ENCODE measurements around the gene DPYSL5. TPM values are rescaled to one million over a fixed set of nuclear protein-coding genes. Genes with fewer than 3 reads are reported as not detected.
"Not testable (repeated sequence)": the region's sequence is repeated elsewhere in the genome, so short reads cannot be mapped to it uniquely, and the experiment has no call there.

DPYSL5 gene
- total RNA-seq, 1 donor from 2014 or later = not detected

DNA sequence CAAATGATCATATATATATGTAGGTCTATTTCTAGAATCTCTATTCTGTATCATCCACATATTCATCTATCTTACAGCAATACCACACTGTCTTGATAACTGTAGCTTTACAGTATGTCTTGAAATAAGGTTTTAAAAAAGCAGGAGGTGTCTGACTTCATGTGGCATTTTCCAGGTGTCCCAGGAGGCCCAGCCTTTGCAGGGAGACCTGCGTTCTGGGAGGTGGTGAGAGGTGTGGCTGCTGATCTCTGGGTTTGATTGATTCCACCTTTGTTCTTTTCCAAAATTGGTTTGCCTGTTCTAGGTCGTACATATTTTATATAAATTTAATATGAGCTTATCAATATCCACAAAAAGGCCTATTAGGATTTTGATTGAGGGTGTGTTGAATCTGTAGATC lies 26.6 kb downstream of the DPYSL5 start:
- no peak for DNase-seq (ENCODE audit: extremely low read depth, low read depth, low spot score)

DNA sequence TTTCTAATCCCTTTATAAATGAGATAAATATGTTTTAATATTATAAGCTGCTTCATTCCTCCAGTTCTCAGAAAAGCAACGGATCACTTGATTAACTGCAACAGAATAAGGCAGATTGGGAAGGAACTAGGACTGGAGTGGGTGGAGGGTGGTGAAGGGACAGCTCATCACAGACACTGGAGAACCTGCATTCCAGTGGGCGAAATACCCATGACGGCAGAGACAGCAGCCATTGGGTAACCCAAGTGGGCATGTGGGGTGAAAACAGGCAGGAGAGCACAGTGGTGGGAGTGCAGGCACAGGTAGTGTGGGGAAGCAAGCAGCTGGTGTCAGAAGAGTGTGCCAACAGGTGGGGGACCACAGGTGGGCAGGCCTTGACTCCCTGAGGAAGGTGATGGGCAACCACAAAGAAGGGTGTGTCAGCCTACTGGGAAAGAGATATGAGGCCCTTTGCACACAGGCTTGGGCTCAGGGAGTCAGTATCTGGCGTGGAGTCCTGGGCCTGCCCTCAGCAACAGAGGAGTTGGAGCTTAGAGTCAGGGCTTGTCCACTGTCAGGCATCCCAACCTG lies 27.2 kb downstream of the DPYSL5 start:
- DNase-seq (ENCODE audit: extremely low read depth, low read depth, low spot score) = no peak

DNA sequence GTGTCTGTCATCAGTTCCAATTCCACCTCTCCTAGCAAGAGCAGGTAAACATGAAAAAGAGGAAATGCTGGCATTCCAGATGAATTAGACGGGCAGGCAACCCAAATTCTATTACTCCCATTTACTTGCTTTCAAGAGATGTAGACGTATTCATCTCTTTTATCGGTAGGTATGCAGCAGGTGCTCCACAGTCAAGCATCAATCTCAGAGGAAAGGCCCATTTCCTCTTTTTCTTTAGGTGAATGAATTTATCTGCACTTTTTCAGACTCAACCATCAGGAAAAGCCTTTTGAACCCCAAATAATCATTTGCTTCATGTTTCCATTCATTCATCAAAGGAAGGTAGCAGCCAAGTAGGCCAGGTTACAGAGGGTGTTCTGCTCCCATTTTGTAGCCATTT lies 27.9 kb downstream of the DPYSL5 start:
- no peak for DNase-seq (ENCODE audit: extremely low read depth, low read depth, low spot score)

DNA sequence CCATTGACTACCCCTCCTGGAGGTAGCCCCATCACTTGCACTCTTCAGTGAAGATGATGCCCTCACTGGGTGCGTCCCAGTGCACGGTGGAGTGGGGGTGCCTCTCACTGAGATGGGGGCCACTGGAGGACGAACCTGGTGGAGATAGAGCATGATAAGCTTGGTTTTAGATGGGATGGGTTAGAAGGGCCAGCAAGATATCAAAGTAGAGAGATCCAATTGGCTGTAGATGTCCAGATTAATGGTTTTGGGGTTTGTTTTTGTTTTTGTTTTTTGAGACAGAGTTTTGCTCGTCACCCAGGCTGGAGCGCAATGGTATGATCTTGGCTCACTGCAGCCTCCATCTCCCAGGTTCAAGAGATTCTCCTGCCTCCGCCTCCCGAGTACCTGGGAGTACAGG lies 28.3 kb downstream of the DPYSL5 start:
- no peak for DNase-seq (ENCODE audit: extremely low read depth, low read depth, low spot score)

DNA sequence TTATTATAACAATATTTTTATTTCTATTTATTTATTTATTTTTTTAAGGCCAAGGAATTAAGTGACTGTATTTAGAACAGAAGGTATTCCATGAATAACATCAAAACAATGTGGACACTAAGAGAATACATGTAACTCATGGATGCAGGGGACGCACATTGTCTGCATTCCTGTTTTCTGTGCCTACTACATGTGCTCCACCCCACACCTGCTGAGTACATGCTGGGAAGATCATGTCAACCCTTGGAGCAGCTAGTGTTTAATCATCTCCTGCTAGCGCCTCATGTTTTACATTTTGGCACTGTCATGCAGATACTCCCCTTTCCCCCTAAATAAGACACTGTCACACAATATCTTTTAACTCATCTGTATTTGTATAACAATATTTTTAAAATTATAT lies 29.3 kb downstream of the DPYSL5 start:
- no peak for DNase-seq (ENCODE audit: extremely low read depth, low read depth, low spot score)

DNA sequence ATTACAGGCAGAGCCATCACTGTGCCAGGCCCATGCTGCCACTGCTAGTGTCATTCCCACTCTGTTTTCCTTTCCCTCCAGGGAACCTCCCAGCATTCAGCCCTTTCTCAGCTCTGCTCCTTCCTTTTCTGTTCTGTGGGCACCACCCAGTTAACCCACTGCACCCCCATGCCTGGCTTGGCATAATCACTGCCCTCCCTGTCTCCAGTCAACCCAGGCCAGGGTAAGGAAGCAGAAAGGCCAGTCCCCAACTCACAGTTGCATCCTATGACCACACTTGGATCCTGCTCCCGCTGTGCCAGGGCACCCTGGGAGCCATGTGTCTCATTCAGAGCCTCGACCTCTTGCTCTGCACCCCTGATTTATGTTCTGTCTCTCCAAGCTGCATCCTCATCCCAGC lies 32.2 kb downstream of the DPYSL5 start:
- DNase-seq (ENCODE audit: extremely low read depth, low read depth, low spot score) = no peak

DNA sequence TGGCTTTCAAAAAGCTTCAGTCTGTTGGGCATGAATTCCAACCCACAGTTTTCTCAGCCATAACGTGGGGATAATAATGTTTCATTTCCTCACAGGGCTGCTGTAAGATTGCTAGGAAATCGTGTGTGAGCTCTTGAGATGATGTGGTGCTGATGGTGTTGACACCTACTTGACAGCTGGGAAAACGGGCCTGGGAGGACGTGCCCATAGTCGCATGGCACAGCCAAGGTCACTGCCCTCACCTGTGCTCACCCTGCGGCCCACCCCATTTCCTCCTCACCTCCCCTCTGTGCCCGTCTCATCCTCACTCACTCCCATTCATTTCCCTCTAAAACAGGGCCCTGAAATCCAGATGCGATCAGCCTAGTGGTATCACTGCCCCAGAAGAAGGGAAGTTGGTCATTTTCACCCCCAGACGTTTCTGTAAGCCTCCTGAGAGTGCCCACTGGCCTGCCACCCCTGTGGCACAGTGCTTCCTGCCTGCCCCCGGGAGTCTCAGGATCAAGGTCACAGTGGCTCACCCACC lies 33.0 kb downstream of the DPYSL5 start:
- no peak for DNase-seq (ENCODE audit: extremely low read depth, low read depth, low spot score)

DNA sequence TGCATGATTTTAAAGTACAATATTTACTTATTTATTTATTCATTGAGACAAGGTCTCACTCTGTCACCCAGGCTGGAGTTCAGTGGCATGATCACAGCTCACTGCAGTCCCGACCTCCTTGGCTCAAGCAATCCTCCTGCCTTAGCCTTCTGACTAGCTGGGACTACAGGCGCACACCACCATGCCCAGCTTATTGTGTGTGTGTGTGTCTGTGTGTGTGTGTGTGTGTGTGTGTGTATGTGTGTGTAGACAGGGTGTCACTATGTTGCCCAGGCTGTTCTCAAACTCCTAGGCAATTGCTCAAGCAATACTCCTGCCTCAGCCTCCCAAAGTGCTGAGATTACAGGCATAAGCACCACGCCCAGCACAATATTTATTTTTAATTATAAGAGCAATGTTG lies 34.3 kb downstream of the DPYSL5 start:
- DNase-seq (ENCODE audit: extremely low read depth, low read depth, low spot score) = not testable (repeated sequence)

DNA sequence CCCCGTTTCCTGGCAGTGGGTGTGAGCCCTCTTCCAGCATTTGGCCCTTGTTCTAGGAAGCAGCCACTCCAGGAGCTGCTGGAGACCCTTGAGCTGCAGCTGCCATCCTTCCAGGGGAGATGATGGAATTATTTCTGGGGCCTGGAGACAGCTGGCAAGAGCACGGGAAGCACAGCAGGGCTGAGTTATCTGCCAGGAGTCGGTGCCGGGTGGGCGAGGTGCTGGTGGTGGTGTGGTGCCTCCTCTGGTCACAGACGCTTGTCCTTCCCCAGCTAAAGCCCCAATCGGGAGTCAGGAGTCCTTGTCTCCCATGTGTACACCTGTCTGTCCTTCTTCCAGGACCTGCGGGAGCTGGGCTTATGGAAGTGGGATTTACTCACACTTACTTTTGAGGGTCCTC lies 36.0 kb downstream of the DPYSL5 start:
- DNase-seq (ENCODE audit: extremely low read depth, low read depth, low spot score) = no peak

DNA sequence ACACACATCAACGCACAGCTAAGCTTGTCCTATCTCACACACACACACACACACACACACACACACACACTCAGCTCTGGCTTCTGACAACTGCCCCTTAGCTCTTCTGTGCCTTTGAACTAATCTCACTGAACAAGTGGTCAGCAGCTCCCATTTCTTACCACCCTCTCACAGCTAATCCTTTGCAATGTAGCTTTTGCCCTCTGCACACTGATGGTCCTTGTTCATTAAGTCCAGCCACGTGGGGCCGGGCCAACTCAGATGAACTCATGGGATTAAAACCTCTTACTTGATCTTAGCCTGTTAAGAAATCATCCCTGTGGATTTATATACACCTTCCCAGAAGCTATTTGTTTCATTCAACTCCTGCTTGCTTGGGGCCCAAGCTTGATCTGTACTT lies 36.6 kb downstream of the DPYSL5 start:
- DNase-seq (ENCODE audit: extremely low read depth, low read depth, low spot score) = no peak

DNA sequence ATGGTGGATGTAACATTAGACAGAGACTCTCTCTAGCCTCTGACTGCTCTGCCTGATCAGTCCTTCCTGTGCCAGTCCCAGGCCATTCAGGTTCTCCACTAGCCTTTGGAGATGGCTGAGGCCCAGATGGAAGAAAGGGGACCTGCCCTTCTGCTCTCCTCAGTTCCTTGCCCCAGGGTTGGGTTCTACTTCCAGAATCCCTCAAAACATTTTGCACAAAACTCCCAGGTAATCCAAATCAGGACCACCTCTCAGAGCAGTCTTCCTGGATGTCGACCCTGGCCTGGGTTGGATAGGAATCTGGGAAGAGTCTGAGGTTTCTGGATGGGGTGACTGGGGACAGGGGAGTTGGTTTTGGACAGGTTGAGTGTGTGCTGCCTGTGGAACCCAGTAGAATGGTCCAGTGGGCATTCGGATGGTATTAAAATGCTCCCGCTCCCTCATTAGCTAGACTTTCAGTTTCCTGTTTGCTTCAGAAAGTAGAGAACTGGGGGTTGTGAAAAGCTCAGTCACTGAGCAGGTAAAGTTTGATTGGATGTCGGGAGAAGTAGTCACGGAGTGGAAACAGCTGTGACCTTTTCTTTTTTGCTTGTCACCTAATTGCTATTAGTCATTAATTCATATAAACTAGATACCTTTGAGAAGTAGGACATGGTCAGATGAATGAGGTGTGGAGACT lies 37.9 kb downstream of the DPYSL5 start:
- DNase-seq (ENCODE audit: extremely low read depth, low read depth, low spot score) = no peak

DNA sequence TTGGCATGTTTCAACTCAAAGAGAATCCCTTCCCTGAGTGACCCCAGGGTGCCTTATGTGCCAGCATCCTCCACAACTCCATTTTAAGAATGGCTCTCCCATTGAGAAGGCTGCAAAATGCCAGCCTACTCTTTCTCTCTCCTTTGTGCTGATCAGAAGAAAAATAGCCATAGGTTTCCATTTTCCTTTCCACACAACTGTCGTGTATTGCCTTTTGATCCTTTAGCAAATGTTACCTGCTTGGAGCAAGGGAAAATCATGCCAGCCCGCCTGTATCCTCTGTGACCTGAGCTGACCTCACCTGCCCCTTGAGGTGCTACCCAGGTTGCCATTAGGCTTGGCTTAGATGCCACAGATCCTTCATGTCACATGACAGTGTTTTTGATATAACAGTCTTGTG lies 38.8 kb downstream of the DPYSL5 start:
- DNase-seq (ENCODE audit: extremely low read depth, low read depth, low spot score) = no peak

DNA sequence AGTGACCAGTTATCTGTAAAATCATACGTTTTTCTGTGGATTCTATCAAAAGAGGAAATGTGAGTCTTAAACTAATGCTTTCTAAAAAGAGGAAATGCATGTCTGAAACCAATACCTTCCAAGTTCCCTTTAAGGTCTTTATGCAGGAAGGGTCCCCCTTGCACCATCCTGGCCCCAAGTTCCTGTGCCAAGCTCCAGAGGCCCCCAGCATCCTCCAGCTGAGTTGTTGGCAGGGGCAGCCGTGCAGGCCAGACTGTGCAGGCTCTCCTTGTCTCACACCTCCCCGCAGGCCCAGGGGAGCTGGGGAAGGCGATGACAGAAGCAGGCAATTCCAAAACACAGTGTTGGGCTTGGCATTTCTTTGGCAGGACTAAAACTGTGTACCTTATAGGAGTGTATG lies 39.2 kb downstream of the DPYSL5 start:
- no peak for DNase-seq (ENCODE audit: extremely low read depth, low read depth, low spot score)

DNA sequence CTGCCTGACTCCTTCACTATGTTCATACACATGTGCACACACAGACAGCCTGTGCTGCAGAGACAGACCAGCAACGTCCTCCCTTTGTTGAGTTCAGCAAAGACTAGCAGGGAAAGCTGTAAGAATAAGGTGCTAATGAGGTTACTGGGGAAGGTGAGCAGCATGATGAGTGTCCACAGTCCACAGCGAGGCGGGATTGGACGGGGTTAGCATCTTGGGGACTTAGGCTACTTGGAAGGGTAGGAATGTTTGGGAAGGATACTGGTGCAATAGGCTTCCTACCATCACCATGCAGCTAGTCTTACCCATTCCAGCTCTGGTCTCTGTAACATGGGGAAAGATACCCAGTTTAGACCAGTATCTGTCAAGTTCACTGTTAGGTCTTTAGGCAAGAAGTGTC lies 41.9 kb downstream of the DPYSL5 start:
- DNase-seq (ENCODE audit: extremely low read depth, low read depth, low spot score) = no peak

DNA sequence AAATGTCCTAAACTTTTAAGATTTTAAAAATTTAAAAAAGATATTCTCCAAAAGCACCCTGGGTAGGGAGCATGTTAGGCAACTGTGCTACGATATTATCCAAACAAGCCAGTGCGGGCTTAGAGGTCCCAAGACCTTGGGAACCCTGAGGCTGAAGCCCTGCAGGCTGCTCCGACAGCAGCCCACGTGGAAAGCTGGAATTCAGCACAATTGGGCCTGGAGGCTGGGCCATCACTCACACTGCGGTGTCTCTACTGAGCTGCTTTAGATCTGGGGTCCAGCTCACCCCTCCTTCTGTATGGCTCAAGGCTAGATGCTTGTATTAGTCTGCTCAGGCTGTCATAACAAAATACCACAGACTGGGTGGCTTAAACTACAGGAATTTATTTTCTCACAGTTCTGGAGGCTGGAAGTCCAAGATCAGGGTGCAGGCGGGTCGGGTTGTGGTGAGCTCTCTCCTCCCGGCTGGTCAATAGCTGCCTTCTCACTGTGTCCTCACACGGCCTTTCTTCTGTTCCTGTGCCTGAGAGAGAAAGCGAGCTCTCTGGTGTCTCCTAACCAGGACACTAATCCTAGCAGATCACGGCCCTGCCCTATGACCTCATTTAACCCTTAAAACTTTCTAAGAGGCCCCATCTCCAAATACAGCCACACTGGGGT lies 42.5 kb downstream of the DPYSL5 start:
- no peak for DNase-seq (ENCODE audit: extremely low read depth, low read depth, low spot score)

DNA sequence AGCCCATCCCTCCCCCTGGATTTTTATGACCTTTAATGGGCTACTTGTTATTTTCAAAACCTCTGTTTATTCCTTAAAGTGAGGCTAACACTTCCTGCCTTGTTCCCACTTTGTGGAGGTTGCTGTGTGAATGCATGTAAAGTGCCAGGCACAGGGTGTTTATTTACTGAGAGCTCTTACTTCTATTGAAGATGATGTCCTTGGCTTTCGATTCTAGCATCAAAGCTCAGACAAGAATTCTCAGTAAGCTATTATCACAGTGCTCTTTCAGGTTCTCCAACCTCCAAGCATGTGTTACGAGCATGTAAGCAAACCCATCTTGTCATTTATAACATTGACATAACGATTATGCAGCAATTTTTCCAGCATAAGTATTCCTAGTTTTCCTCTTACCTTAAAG lies 44.2 kb downstream of the DPYSL5 start:
- no peak for DNase-seq (ENCODE audit: extremely low read depth, low read depth, low spot score)

DNA sequence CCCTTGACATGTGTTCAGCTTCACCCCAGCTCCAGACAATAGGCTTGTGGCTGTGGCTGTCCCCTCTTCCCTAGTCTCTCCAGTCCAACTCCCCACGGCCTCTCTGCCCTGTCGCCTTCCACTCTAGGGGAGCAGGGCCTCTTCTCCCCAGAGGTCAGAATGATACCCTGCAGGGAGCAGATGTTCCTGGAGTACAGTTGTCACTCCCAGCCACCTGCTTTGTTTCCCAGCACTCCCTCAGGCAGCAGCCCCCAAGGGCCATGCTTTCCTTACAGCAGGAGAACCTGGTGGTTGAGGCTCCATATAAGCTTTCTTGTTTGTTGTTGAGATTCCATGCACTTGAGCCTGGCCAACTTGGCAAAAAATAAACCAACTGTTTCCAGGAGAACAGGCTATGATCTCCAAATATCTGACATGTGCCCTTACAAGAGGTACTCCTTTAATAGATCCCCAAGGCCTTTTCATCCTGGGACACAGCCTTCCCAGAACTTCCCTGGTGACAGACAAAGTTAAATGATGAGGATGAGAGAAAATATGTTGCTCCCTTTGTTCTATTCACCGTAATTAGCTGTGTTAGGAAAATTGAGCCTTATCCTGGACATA lies 45.1 kb downstream of the DPYSL5 start:
- DNase-seq (ENCODE audit: extremely low read depth, low read depth, low spot score) = no peak

DNA sequence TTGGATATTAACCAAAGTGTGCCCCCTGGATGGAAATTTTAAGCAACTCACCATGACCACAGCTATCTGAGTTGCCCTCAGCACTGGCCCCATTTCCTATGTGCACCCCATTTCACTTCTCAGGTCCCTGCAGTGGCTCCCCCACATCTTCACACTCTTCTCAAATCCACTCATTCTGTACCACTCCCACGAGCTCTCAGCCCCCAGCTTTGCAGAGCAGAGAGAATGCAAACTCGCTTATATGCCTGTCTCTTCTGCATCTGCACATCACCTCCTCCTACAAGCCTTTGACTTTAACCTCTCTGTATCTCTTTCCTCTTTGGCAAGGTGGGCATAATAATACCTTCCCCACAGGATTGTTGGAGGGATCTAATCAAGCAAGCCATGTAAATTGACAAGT lies 46.2 kb downstream of the DPYSL5 start:
- DNase-seq (ENCODE audit: extremely low read depth, low read depth, low spot score) = no peak

DNA sequence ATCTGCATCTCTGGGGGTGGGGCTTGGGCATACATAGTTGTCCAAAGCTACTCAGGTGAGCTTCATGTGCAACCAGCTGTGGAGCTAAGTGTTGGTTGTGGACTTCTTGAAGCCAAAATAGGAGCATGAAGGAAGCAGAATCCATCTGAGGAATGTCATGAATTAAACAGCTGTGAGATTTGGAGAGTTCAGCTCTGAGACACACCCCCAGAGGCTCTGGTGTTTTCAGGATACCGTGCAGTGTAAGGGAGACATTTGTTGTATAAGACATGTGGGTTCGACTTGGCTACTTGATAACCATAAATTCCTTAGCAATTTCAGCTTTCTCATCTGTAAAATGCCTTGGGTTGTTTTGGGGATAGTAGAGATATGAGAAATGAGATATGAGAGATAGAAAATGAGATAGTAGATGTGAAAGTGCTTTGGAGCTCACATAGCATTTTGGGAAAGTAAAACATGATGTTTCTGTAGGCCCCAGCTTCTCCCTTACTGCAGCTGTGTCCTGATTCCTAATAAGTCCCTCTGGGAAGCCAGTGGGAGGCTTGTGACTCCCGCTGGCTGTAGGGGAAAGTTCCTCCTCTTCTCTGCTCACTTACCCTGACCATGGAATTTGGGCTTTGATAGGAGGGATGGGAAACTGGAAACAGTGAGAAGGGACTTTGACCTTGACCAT lies 50.0 kb downstream of the DPYSL5 start:
- DNase-seq (ENCODE audit: extremely low read depth, low read depth, low spot score) = no peak

DNA sequence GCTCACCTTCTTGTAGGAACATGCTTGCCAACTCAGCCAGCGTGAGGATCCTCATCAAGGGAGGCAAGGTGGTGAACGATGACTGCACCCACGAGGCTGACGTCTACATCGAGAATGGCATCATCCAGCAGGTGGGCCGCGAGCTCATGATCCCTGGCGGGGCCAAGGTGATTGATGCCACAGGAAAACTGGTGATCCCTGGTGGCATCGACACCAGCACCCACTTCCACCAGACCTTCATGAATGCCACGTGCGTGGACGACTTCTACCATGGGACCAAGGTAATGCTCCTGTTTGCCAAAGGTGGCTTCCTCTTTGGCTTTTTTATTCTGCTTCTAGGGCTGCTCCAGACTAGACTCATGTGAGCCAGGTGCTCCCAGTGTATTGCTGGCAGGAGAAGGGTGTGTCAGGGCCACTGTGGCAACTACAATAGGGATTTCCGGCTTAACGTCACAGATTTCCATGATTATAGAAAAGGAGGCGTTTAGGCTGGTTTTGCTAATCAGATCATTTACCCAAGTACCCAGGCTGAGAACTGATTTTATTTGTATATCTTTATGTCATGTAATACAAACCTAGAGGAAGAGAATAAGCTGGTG lies 50.6 kb downstream of the DPYSL5 start:
- no peak for DNase-seq (ENCODE audit: extremely low read depth, low read depth, low spot score)

Measured in glomerular endothelial cell (primary cell).